D721Med (cell line): ENCODE measurements around the gene EMILIN1.

ENCODE experiments used
- DNase-seq: peaks from one replicate; pipeline ENCODE4 v3.0.0; 2011; ENCODE audit warnings: low spot score; ENCODE audit not compliant: insufficient read length
- FAIRE-seq: peaks from 2 replicates; lab custom pipeline; 2011; peaks lifted over from hg19 to GRCh38; lab: Jason Lieb, UNC
- TF ChIP-seq, protein P1 (sequence below): IDR thresholded peaks from 2 replicates; pipeline ENCODE4 v1.5.1; 2012; ENCODE audit warnings: mild to moderate bottlenecking, control low read depth; ENCODE audit not compliant: insufficient read depth; ENCODE audit errors: missing control alignments

EMILIN1 gene

DNA sequence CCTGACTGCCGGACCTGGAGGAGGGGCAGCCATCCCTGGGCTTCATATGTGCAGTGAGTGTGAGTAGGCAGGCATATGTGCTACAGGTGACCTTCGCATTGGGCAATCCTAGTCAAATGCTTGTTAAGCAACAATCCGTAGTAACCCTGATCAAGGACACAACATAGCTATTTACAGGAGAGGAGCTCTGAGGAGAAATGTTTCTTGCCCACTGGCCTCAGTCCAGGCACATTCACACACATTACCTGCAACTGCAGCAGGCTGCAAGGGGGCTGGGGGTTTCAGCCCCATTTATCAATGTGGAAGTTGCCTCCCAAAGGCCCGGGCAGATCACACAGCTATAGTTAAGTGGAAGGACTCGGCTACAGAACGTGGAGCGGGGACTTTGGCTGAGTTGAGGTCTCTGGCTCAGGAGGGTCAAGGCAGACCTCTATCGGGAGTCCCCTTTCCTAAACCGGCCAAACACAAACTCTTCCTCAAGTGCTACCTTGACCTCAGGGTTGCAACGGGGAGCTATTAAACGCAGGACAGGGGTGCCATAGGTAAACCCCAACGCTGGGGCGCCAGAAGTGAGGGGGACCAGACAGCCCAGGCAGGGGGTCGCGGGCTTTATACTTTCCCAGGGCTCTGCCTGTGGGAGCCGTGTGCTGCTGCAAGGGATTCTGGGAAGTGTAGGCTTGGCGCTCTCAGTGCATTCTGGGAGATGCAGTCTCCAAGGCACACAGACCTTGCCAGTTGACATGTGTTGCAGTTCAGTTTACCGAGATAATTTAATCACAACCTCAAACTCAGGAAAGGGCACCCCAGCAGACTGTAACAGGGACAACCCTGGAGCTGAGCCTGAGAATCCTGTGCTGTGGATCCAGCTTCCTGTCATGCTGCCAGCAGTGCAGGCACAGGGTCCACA, 17.6 kb downstream of the EMILIN1 start:
- DNase-seq (peak; percentile 91), FAIRE-seq (no peak)
- TF ChIP-seq, protein P1, sequence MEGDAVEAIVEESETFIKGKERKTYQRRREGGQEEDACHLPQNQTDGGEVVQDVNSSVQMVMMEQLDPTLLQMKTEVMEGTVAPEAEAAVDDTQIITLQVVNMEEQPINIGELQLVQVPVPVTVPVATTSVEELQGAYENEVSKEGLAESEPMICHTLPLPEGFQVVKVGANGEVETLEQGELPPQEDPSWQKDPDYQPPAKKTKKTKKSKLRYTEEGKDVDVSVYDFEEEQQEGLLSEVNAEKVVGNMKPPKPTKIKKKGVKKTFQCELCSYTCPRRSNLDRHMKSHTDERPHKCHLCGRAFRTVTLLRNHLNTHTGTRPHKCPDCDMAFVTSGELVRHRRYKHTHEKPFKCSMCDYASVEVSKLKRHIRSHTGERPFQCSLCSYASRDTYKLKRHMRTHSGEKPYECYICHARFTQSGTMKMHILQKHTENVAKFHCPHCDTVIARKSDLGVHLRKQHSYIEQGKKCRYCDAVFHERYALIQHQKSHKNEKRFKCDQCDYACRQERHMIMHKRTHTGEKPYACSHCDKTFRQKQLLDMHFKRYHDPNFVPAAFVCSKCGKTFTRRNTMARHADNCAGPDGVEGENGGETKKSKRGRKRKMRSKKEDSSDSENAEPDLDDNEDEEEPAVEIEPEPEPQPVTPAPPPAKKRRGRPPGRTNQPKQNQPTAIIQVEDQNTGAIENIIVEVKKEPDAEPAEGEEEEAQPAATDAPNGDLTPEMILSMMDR: no peak

DNA sequence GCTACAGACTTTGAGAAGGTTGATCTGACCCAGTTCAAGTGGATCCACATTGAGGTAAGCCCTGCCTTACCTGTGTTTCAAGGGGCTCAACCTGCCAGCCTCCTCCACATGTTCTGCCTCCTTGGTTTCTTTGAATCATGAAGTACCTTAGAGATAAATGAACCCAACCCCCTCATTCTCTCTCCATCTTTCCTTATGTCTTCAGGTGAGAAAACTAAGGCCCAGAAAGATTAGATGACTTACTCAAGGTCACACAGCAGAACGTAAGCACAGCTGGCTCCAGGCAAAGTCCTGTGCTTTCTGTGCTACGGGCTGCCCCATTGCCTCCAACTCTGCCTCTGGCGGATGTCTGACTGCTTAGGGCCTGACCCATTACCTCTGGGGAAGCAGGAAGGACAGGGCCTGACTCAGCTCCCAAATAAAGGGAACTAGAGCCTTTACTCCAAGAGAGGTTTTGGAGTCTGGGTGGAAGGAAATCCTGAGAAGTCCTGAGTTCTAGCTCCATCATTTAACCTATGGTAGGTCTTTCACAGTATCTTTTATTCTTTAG, 18.4 kb downstream of the EMILIN1 start:
- FAIRE-seq: no peak
- TF ChIP-seq, protein P1: no peak

DNA sequence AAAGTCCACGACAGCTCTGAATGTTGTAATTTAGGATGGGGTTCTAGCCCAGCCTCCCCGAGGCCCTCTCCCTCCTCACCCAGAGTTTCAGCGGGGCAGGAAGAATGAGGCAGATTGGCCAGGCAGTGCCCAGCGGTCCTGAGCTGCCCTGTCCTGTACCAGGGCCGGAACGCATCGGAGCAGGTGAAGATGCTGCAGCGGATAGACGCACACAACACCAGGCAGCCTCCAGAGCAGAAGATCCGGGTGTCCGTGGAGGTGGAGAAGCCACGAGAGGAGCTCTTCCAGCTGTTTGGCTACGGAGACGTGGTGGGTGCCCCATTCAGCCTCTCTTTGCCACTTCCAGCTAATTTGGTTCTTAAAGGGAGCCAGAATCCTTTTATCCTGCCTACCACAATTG, 18.9 kb downstream of the EMILIN1 start:
- TF ChIP-seq, protein P1: no peak
- DNase-seq: no peak
- FAIRE-seq: no peak

More for the DNA sequence above, 18.4 kb downstream of the EMILIN1 start:
- no peak for DNase-seq

DNA sequence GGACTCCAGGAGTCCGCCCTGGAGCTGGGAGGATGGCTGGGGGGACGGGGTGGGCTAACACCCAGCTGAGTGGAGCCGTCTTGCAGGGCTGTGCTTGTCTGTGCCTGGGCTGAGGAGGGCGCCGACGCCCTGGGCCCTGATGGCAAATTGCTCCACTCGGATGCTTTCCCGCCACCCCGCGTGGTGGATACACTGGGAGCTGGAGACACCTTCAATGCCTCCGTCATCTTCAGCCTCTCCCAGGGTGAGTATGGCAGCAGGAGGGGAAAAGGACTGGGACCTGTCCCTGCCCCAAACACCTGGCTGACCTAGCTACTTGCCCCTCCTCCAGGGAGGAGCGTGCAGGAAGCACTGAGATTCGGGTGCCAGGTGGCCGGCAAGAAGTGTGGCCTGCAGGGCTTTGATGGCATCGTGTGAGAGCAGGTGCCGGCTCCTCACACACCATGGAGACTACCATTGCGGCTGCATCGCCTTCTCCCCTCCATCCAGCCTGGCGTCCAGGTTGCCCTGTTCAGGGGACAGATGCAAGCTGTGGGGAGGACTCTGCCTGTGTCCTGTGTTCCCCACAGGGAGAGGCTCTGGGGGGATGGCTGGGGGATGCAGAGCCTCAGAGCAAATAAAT, 21.0 kb downstream of the EMILIN1 start:
- FAIRE-seq: no peak
- DNase-seq: no peak
- TF ChIP-seq, protein P1: no peak

DNA sequence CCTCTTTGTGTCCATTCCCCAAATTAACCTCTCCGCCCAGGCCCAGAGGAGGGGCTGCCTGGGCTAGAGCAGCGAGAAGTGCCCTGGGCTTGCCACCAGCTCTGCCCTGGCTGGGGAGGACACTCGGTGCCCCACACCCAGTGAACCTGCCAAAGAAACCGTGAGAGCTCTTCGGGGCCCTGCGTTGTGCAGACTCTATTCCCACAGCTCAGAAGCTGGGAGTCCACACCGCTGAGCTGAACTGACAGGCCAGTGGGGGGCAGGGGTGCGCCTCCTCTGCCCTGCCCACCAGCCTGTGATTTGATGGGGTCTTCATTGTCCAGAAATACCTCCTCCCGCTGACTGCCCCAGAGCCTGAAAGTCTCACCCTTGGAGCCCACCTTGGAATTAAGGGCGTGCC, 21.6 kb downstream of the EMILIN1 start:
- DNase-seq (no peak), FAIRE-seq (no peak)
- TF ChIP-seq, protein P1: no peak

DNA sequence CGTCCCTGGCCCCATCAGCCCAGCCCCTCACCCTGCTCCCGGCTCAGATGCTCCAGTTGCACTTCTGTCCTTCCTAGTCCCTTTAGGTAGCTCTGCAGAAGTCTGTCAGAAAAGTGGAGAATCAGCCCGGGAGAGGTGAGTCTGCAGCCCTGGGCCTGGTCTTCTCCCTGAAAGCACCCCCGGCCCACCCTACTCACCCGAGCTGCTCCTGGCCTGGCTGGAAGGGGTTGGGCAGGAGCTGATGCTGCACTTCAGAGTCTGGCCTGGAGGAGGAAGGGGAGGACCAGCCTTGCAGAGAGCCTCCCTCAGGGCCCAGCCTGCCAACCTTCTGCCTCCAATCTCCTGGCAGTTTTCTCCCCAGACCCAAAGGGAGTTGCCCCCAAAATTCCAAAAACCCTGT, 23.9 kb downstream of the EMILIN1 start:
- FAIRE-seq (no peak), DNase-seq (no peak)
- TF ChIP-seq, protein P1: no peak
